Ovary (tissue), 9 donors: ENCODE results near the gene TRIO. TPM values are rescaled to one million over a fixed set of nuclear protein-coding genes. Genes with fewer than 3 reads are reported as not detected.

Source experiments
- DNase-seq, 5 donors: peaks; one replicate each; pipeline ENCODE4 v3.0.0-alpha.2; 2019 to 2020
- H3K27ac ChIP-seq, 2 donors: fragments of 200-600 bp; one replicate each; pipeline versions ENCODE4 v1.5.1 to v1.8.0; 2019 to 2022
- H3K27me3 ChIP-seq: fragments of 200-600 bp; one replicate; pipeline ENCODE4 v1.8.0; 2022
- H3K36me3 ChIP-seq: fragments of 200-600 bp; sonication (generic); one replicate; pipeline ENCODE4 v1.5.1; 2019
- H3K4me1 ChIP-seq: one replicate; pipeline ENCODE4 v1.8.1; 2013; ENCODE audit warnings: mild to moderate bottlenecking, moderate library complexity; ENCODE audit not compliant: insufficient read depth
- H3K4me3 ChIP-seq: fragments of 200-600 bp; sonication (generic); one replicate; pipeline ENCODE4 v1.5.1; 2017
- H3K9me3 ChIP-seq, 2 donors: fragments of 200-600 bp in 1 of 2; sonication (generic) in 1 of 2; one replicate each; pipeline versions ENCODE4 v1.5.1 to v1.8.1; 2013 to 2019; ENCODE audit warnings: mild to moderate bottlenecking in 1 of 2, moderate library complexity in 1 of 2
- CTCF ChIP-seq, 3 donors: fragments of 450-650 bp in 2 of 3; fragments of 200-600 bp in 1 of 3; IDR thresholded peaks; one replicate each; pipeline versions ENCODE4 v1.5.1 to v1.8.0; 2016 to 2022; ENCODE audit warnings: antibody characterized with exemption in 3 of 3, mild to moderate bottlenecking in 1 of 3
- EP300 ChIP-seq: sonication (generic); formaldehyde crosslinking; IDR thresholded peaks from one replicate; pipeline ENCODE4 v1.6.1; 2017; ENCODE audit warnings: antibody characterized with exemption
- POLR2A ChIP-seq: fragments of 450-650 bp; IDR thresholded peaks from one replicate; pipeline ENCODE4 v1.6.1; 2017; ENCODE audit warnings: antibody characterized with exemption, mild to moderate bottlenecking, moderate library complexity
- WGBS, 3 donors: extraction: QIAGEN DNeasy Blood & Tissue Kit in 1 of 3; methylation state at CpG; one replicate each; pipeline versions ENCODE4 v1.1.5 to v1.1.7; 2013 to 2017; 5-methylcytosine and 5-hydroxymethylcytosine counted together
- intact Hi-C, 4 donors: fragments of 100-400 bp; cut with DNase I; formaldehyde crosslinking; loops; one replicate each; pipeline versions ENCODE4 v1.11.0 to v1.15.1; 2022 to 2023
- polyA plus RNA-seq, 2 donors: library from polyadenylated mRNA; stranded (reverse); fragments of 200-250 nt in 1 of 2; fragments of 350-450 nt in 1 of 2; fragmentation: Illumina TruSeq in 1 of 2; extraction: RNeasy Lipid Tissue Mini Kit (QIAGEN cat#74804) in 1 of 2; gene quantifications; one replicate each; pipeline ENCODE4 v1.2.3, GENCODE V29; 2013 to 2014
- total RNA-seq, 7 donors: library from RNA; depleted of rRNA in 2 of 7; stranded (reverse); fragments of >200 nt in 2 of 7; fragmentation: NEBNext Ultra II Directional in 3 of 7; extraction: Animal tissue kit (Norgen Biotek cat#: 25700) in 3 of 7; gene quantifications; one replicate each; pipeline versions ENCODE4 v1.1.0 to v1.2.4, GENCODE V29; 2016 to 2023
- donor health status: DM: no; HTN: no; CAD: no; lungs with moderate emphysema.
- donor health status: DM: no; HTN: no; CAD: no.
- donor health status: Bipolar disorder and iron deficiency.
- donor health status: DM: yes; HTN: yes; CAD: no.
- donor health status: DM: no; HTN: no; CAD: no.
- donor health status: DM: yes; HTN: yes; CAD: no.

The TRIO gene
- total and polyA plus RNA-seq, 9 donors, result 58.4 to 268 (median 125) TPM

- no peak for TF ChIP-seq POLR2A
- TF ChIP-seq CTCF (IDR thresholded peaks at IDR 0.05), result no peak
- TF ChIP-seq EP300, result no peak
- Histone ChIP-seq H3K4me1 (peaks cover 20% of the 10 kb centered on the region), H3K4me3 (no peak overlapping the region), H3K9me3 (no peaks in the 10 kb centered on the region), H3K36me3 (no peaks in the 10 kb centered on the region), H3K27me3 (no peaks in the 10 kb centered on the region), H3K27ac (no peak overlapping the region)
- no peak for DNase-seq
- intact Hi-C loops, result loop anchor here in 3 of 4 donors (10.0 kb wide), 3 partner anchors 48 to 118 kb away; no protein-coding TSS in a partner anchor
- 78 to 82% (median 80%) methylated on average over 3 of the region's 3 CpGs for WGBS, 3 donors
Measured at GRCh38 chr5:14146725-14147124, 3.6 kb downstream of the TRIO start.

GRCh38 chr5:14147210-14147609 lies 4.1 kb downstream of the TRIO start:
- no peaks in the 10 kb centered on the region for H3K27me3 ChIP-seq
- H3K27ac ChIP-seq, result no peak overlapping the region
- no peak for TF ChIP-seq POLR2A
- no peak for TF ChIP-seq CTCF (IDR thresholded peaks at IDR 0.05)
- TF ChIP-seq EP300, result no peak
- no peak overlapping the region for H3K4me3 ChIP-seq
- no peaks in the 10 kb centered on the region for H3K36me3 ChIP-seq
- H3K4me1 ChIP-seq, result peaks cover 20% of the 10 kb centered on the region
- intact Hi-C loops, result loop anchor here in 3 of 4 donors (10.0 kb wide), 3 partner anchors 48 to 118 kb away; no protein-coding TSS in a partner anchor
- no peaks in the 10 kb centered on the region for H3K9me3 ChIP-seq
- 64 to 70% (median 70%) methylated on average over 8 of the region's 8 CpGs for WGBS, 3 donors
- no peak for DNase-seq

- WGBS, 3 donors, result 86 to 90% (median 90%) methylated on average over 5 of the region's 5 CpGs
- TF ChIP-seq EP300 (no peak), CTCF (IDR thresholded peaks at IDR 0.05) (no peak), POLR2A (no peak)
- Histone ChIP-seq H3K9me3 (no peaks in the 10 kb centered on the region), H3K27me3 (no peaks in the 10 kb centered on the region), H3K27ac (no peak overlapping the region), H3K4me1 (peaks cover 27% of the 10 kb centered on the region), H3K4me3 (no peak overlapping the region), H3K36me3 (no peaks in the 10 kb centered on the region)
- no peak for DNase-seq
- intact Hi-C loops, result loop anchor here in 3 of 4 donors (10.0 kb wide), 3 partner anchors 46 to 116 kb away; no protein-coding TSS in a partner anchor
Measured at GRCh38 chr5:14148483-14148882, 5.3 kb downstream of the TRIO start.

- intact Hi-C loops, result loop anchor here in 3 of 4 donors (10.0 kb wide), 3 partner anchors 46 to 116 kb away; no protein-coding TSS in a partner anchor
- H3K27ac ChIP-seq, result no peak overlapping the region
- 77 to 92% (median 84%) methylated on average over 15 of the region's 15 CpGs for WGBS, 3 donors
Measured at GRCh38 chr5:14148890-14149671, 5.9 kb downstream of the TRIO start.

More at GRCh38 chr5:14148890-14149671, 5.9 kb downstream of the TRIO start:
- TF ChIP-seq EP300 (no peak), CTCF (IDR thresholded peaks at IDR 0.05) (no peak), POLR2A (no peak)
- H3K4me1 ChIP-seq, result peaks cover 28% of the 10 kb centered on the region
- DNase-seq, result no peak
- H3K9me3 ChIP-seq, result no peaks in the 10 kb centered on the region
- H3K36me3 ChIP-seq, result no peaks in the 10 kb centered on the region
- H3K27me3 ChIP-seq, result no peaks in the 10 kb centered on the region
- H3K4me3 ChIP-seq, result no peak overlapping the region
